Neuron (in vitro differentiated cells): ENCODE data around the gene PCA3.
"Not testable (repeated sequence)": the region's sequence is repeated elsewhere in the genome, so short reads cannot be mapped to it uniquely, and the experiment has no call there.

Experiments
- H2AFZ ChIP-seq: one replicate; pipeline ENCODE4 v1.6.1; 2013; ENCODE audit warnings: low read depth, mild to moderate bottlenecking, inconsistent platforms, low read length, moderate library complexity
- H3K27me3 ChIP-seq: one replicate; pipeline ENCODE4 v1.6.1; 2013; ENCODE audit warnings: low read length; ENCODE audit not compliant: insufficient read depth
- H3K36me3 ChIP-seq: one replicate; pipeline ENCODE4 v1.6.1; 2013; ENCODE audit warnings: low read length; ENCODE audit not compliant: insufficient read depth
- H3K4me1 ChIP-seq: one replicate; pipeline ENCODE4 v1.6.1; 2013; ENCODE audit warnings: low read length; ENCODE audit not compliant: insufficient read depth
- H3K4me3 ChIP-seq: 2 replicates; pipeline ENCODE4 v1.5.1; 2013; ENCODE audit warnings: mild to moderate bottlenecking, low read length, moderate library complexity
- H3K9me3 ChIP-seq: one replicate; pipeline ENCODE4 v1.6.1; 2013; ENCODE audit warnings: low read length

Gene PCA3

GRCh38 chr9:76734716-76735115 lies 29.5 kb upstream of the PCA3 start:
- Histone ChIP-seq H2AFZ (no peak overlapping the region), H3K4me1 (no peaks in the 10 kb centered on the region), H3K36me3 (no peaks in the 10 kb centered on the region), H3K9me3 (no peaks in the 10 kb centered on the region), H3K4me3 (no peak overlapping the region), H3K27me3 (no peaks in the 10 kb centered on the region)

GRCh38 chr9:76737154-76737902 lies 26.9 kb upstream of the PCA3 start:
- Histone ChIP-seq H3K27me3 (no peaks in the 10 kb centered on the region), H3K4me1 (no peaks in the 10 kb centered on the region), H2AFZ (no peak overlapping the region), H3K36me3 (no peaks in the 10 kb centered on the region), H3K4me3 (no peak overlapping the region), H3K9me3 (no peaks in the 10 kb centered on the region)

- H2AFZ ChIP-seq = no peak overlapping the region
- H3K4me1 ChIP-seq = no peaks in the 10 kb centered on the region
- H3K36me3 ChIP-seq = no peaks in the 10 kb centered on the region
- no peaks in the 10 kb centered on the region for H3K27me3 ChIP-seq
- no peaks in the 10 kb centered on the region for H3K9me3 ChIP-seq
- no peak overlapping the region for H3K4me3 ChIP-seq
Observed at GRCh38 chr9:76738402-76738801, 25.8 kb upstream of the PCA3 start.

GRCh38 chr9:76741524-76741923 lies 22.7 kb upstream of the PCA3 start:
- Histone ChIP-seq H3K9me3 (peaks cover 1% of the 10 kb centered on the region), H3K4me1 (no peaks in the 10 kb centered on the region), H3K4me3 (no peak overlapping the region), H2AFZ (no peak overlapping the region), H3K36me3 (no peaks in the 10 kb centered on the region), H3K27me3 (no peaks in the 10 kb centered on the region)

GRCh38 chr9:76742890-76743289 lies 21.3 kb upstream of the PCA3 start:
- not testable (repeated sequence) for H3K27me3 ChIP-seq, H3K36me3 ChIP-seq, H3K9me3 ChIP-seq, H3K4me3 ChIP-seq, H2AFZ ChIP-seq, H3K4me1 ChIP-seq

- H2AFZ ChIP-seq = no peak overlapping the region
- no peaks in the 10 kb centered on the region for H3K4me1 ChIP-seq
- no peak overlapping the region for H3K4me3 ChIP-seq
- no peaks in the 10 kb centered on the region for H3K27me3 ChIP-seq
- peaks cover 1% of the 10 kb centered on the region for H3K9me3 ChIP-seq
- no peaks in the 10 kb centered on the region for H3K36me3 ChIP-seq
Observed at GRCh38 chr9:76743931-76744330, 20.3 kb upstream of the PCA3 start.

GRCh38 chr9:76744336-76744735 lies 19.9 kb upstream of the PCA3 start:
- Histone ChIP-seq H3K36me3 (no peaks in the 10 kb centered on the region), H3K4me1 (no peaks in the 10 kb centered on the region)

GRCh38 chr9:76751001-76751400 lies 13.2 kb upstream of the PCA3 start:
- Histone ChIP-seq H3K27me3 (no peaks in the 10 kb centered on the region), H3K9me3 (no peaks in the 10 kb centered on the region), H2AFZ (no peak overlapping the region), H3K36me3 (no peaks in the 10 kb centered on the region), H3K4me1 (no peaks in the 10 kb centered on the region), H3K4me3 (no peak overlapping the region)

More at GRCh38 chr9:76744336-76744735, 19.9 kb upstream of the PCA3 start:
- peaks cover 1% of the 10 kb centered on the region for H3K9me3 ChIP-seq
- H3K27me3 ChIP-seq = no peaks in the 10 kb centered on the region
- no peak overlapping the region for H3K4me3 ChIP-seq
- no peak overlapping the region for H2AFZ ChIP-seq

- Histone ChIP-seq H3K27me3 (no peaks in the 10 kb centered on the region), H3K4me3 (no peak overlapping the region), H3K9me3 (no peaks in the 10 kb centered on the region), H3K36me3 (no peaks in the 10 kb centered on the region), H3K4me1 (no peaks in the 10 kb centered on the region), H2AFZ (no peak overlapping the region)
Observed at GRCh38 chr9:76756268-76756640, 8.0 kb upstream of the PCA3 start.

GRCh38 chr9:76756941-76757673 lies 7.1 kb upstream of the PCA3 start:
- Histone ChIP-seq H3K36me3 (no peaks in the 10 kb centered on the region), H3K4me1 (no peaks in the 10 kb centered on the region), H3K4me3 (no peak overlapping the region), H2AFZ (no peak overlapping the region), H3K27me3 (no peaks in the 10 kb centered on the region), H3K9me3 (no peaks in the 10 kb centered on the region)

GRCh38 chr9:76758476-76758875 lies 5.8 kb upstream of the PCA3 start:
- H3K36me3 ChIP-seq = no peaks in the 10 kb centered on the region
- no peak overlapping the region for H2AFZ ChIP-seq
- H3K4me1 ChIP-seq = no peaks in the 10 kb centered on the region
- H3K27me3 ChIP-seq = no peaks in the 10 kb centered on the region
- no peaks in the 10 kb centered on the region for H3K9me3 ChIP-seq
- no peak overlapping the region for H3K4me3 ChIP-seq

- H3K4me3 ChIP-seq = no peak overlapping the region
- H3K9me3 ChIP-seq = no peaks in the 10 kb centered on the region
- no peaks in the 10 kb centered on the region for H3K36me3 ChIP-seq
- no peaks in the 10 kb centered on the region for H3K4me1 ChIP-seq
- H2AFZ ChIP-seq = no peak overlapping the region
- H3K27me3 ChIP-seq = no peaks in the 10 kb centered on the region
Observed at GRCh38 chr9:76759732-76760131, 4.5 kb upstream of the PCA3 start.

- no peak overlapping the region for H3K4me3 ChIP-seq
- H2AFZ ChIP-seq = no peak overlapping the region
- no peaks in the 10 kb centered on the region for H3K27me3 ChIP-seq
- no peaks in the 10 kb centered on the region for H3K36me3 ChIP-seq
- no peaks in the 10 kb centered on the region for H3K4me1 ChIP-seq
- no peaks in the 10 kb centered on the region for H3K9me3 ChIP-seq
Observed at GRCh38 chr9:76761448-76761847, 2.8 kb upstream of the PCA3 start.
